Mesenchymal stem cell (in vitro differentiated cells and primary cell): ENCODE measurements around the gene RAE1.

Experiments used
- DNase-seq: peaks from one replicate; pipeline ENCODE4 v3.0.0-alpha.2; 2013
- H2AFZ ChIP-seq: one replicate; pipeline ENCODE4 v1.6.1; 2013; ENCODE audit warnings: low read depth, mild to moderate bottlenecking, control low read depth, inconsistent platforms, low read length, moderate library complexity
- H2AK5ac ChIP-seq: 2 replicates; pipeline ENCODE4 v1.6.1; 2013; ENCODE audit warnings: low read length, moderate library complexity, mild to moderate bottlenecking, inconsistent platforms; ENCODE audit not compliant: severe bottlenecking
- H2BK120ac ChIP-seq: one replicate; pipeline ENCODE4 v1.6.1; 2013; ENCODE audit warnings: low read depth, mild to moderate bottlenecking, inconsistent platforms, low read length, moderate library complexity
- H2BK12ac ChIP-seq, 2 experiments: one replicate each; pipeline ENCODE4 v1.6.1; 2013; ENCODE audit warnings: inconsistent platforms in 2 of 2, low read length in 2 of 2, mild to moderate bottlenecking in 2 of 2, moderate library complexity in 2 of 2, control low read depth in 1 of 2
- H2BK15ac ChIP-seq: one replicate; pipeline ENCODE4 v1.6.1; 2013; ENCODE audit warnings: mild to moderate bottlenecking, low read depth, inconsistent platforms; ENCODE audit not compliant: poor library complexity, severe bottlenecking
- H2BK5ac ChIP-seq: 2 replicates; pipeline ENCODE4 v1.6.1; 2013; ENCODE audit warnings: low read depth, mild to moderate bottlenecking, low read length, control low read depth, inconsistent platforms; ENCODE audit not compliant: poor library complexity, severe bottlenecking
- H3K14ac ChIP-seq, 2 experiments: one replicate each; pipeline ENCODE4 v1.6.1; 2013; ENCODE audit warnings: inconsistent platforms in 2 of 2, low read length in 2 of 2, control low read depth in 1 of 2, mild to moderate bottlenecking in 1 of 2, moderate library complexity in 1 of 2
- H3K18ac ChIP-seq, 2 experiments: one replicate each; pipeline ENCODE4 v1.6.1; 2013; ENCODE audit warnings: inconsistent platforms in 2 of 2, low read length in 2 of 2, control low read depth in 1 of 2, low read depth in 1 of 2, mild to moderate bottlenecking in 1 of 2
- H3K23ac ChIP-seq, 2 experiments: one replicate each; pipeline ENCODE4 v1.6.1; 2013; ENCODE audit warnings: inconsistent platforms in 2 of 2, low read length in 2 of 2, mild to moderate bottlenecking in 2 of 2, moderate library complexity in 2 of 2, control low read depth in 1 of 2
- H3K27ac ChIP-seq: 2 replicates; pipeline ENCODE4 v1.5.1; 2013; ENCODE audit warnings: mild to moderate bottlenecking, moderate library complexity, low read length, control low read depth, inconsistent platforms; ENCODE audit not compliant: poor library complexity, severe bottlenecking
- H3K27me3 ChIP-seq, 2 experiments: 2 replicates each; pipeline versions ENCODE4 v1.6.1 to v1.7.0; 2013; ENCODE audit warnings: low read length in 2 of 2, mild to moderate bottlenecking in 2 of 2, moderate library complexity in 2 of 2, control low read depth in 1 of 2, inconsistent platforms in 1 of 2; ENCODE audit not compliant: control insufficient read depth in 1 of 2, insufficient read depth in 1 of 2
- H3K36me3 ChIP-seq, 2 experiments: 2 replicates each; pipeline versions ENCODE4 v1.6.1 to v1.7.0; 2013; ENCODE audit warnings: low read length in 2 of 2, control low read depth in 1 of 2, inconsistent platforms in 1 of 2, low read depth in 1 of 2, mild to moderate bottlenecking in 1 of 2; ENCODE audit not compliant: insufficient read depth in 2 of 2, control insufficient read depth in 1 of 2
- H3K4ac ChIP-seq, 2 experiments: one replicate each; pipeline ENCODE4 v1.6.1; 2013; ENCODE audit warnings: inconsistent platforms in 2 of 2, low read length in 2 of 2, mild to moderate bottlenecking in 2 of 2, moderate library complexity in 2 of 2, control low read depth in 1 of 2, low read depth in 1 of 2
- H3K4me1 ChIP-seq: 2 replicates; pipeline ENCODE4 v1.6.1; 2013; ENCODE audit warnings: low read depth, low read length, control low read depth; ENCODE audit not compliant: control insufficient read depth, insufficient read depth
- H3K4me2 ChIP-seq: 2 replicates; pipeline ENCODE4 v1.6.1; 2013; ENCODE audit warnings: low read length, mild to moderate bottlenecking, inconsistent platforms; ENCODE audit not compliant: poor library complexity, severe bottlenecking
- H3K4me3 ChIP-seq, 2 experiments: 2 replicates each; pipeline versions ENCODE4 v1.5.1 to v1.7.0; 2013; ENCODE audit warnings: low read length in 2 of 2, mild to moderate bottlenecking in 2 of 2, control low read depth in 1 of 2, low read depth in 1 of 2; ENCODE audit not compliant: insufficient read depth in 1 of 2
- H3K79me1 ChIP-seq: replicated peaks from 2 replicates; pipeline ENCODE4 v1.6.1; 2013; ENCODE audit warnings: mild to moderate bottlenecking, control low read depth, low read length, inconsistent platforms; ENCODE audit not compliant: poor library complexity, severe bottlenecking
- H3K9ac ChIP-seq: 2 replicates; pipeline ENCODE4 v1.7.0; 2013; ENCODE audit warnings: mild to moderate bottlenecking, low read length, moderate library complexity
- H3K9me3 ChIP-seq: 2 replicates; pipeline ENCODE4 v1.7.0; 2013; ENCODE audit warnings: mild to moderate bottlenecking, low read length; ENCODE audit not compliant: control insufficient read depth
- H4K8ac ChIP-seq: one replicate; pipeline ENCODE4 v1.6.1; 2013; ENCODE audit warnings: inconsistent platforms, mild to moderate bottlenecking, low read length, moderate library complexity
- H4K91ac ChIP-seq: one replicate; pipeline ENCODE4 v1.6.1; 2013; ENCODE audit warnings: mild to moderate bottlenecking, low read length, inconsistent platforms
- WGBS: methylation state at CpG from one replicate; pipeline ENCODE4 v1.1.7; 2013; ENCODE audit warnings: mixed read lengths; 5-methylcytosine and 5-hydroxymethylcytosine counted together

RAE1 gene

GRCh38 chr20:57412347-57413029 is 61.4 kb downstream of the RAE1 start:
- peaks cover 35% of the 10 kb centered on the region for H3K4me1 ChIP-seq
- no peak overlapping the region for H2BK5ac ChIP-seq
- no peak overlapping the region for H2BK15ac ChIP-seq
- H3K4ac ChIP-seq, result no peak overlapping the region
- H3K4me2 ChIP-seq, result no peak overlapping the region
- no peak overlapping the region for H3K14ac ChIP-seq
- H3K79me1 ChIP-seq, result peaks cover 11% of the 10 kb centered on the region
- H3K18ac ChIP-seq, result no peak overlapping the region
- H3K9me3 ChIP-seq, result no peaks in the 10 kb centered on the region
- H3K9ac ChIP-seq, result no peak overlapping the region
- H3K23ac ChIP-seq, result no peak overlapping the region
- H3K4me3 ChIP-seq, result no peak overlapping the region
- no peak for DNase-seq
- H2BK120ac ChIP-seq, result no peak overlapping the region
- H2AK5ac ChIP-seq, result no peak overlapping the region
- no peak overlapping the region for H2AFZ ChIP-seq
- H2BK12ac ChIP-seq, result no peak overlapping the region
- WGBS, result 81% methylated on average over 8 of the region's 8 CpGs
- no peak overlapping the region for H4K91ac ChIP-seq
- H3K27me3 ChIP-seq, result peaks cover 4 to 39% of the 10 kb centered on the region in 2 experiments
- no peak overlapping the region for H4K8ac ChIP-seq
- H3K27ac ChIP-seq, result no peak overlapping the region
- peaks cover 19 to 30% of the 10 kb centered on the region in 2 experiments for H3K36me3 ChIP-seq

GRCh38 chr20:57413986-57414385 is 62.9 kb downstream of the RAE1 start:
- Histone ChIP-seq H3K36me3 (peaks cover 5 to 15% of the 10 kb centered on the region in 2 experiments), H2BK120ac (no peak overlapping the region), H2BK5ac (no peak overlapping the region), H3K4ac (no peak overlapping the region), H3K4me2 (no peak overlapping the region), H3K27me3 (peaks cover 4 to 53% of the 10 kb centered on the region in 2 experiments), H2BK12ac (no peak overlapping the region), H3K4me3 (no peak overlapping the region), H2BK15ac (no peak overlapping the region), H3K23ac (no peak overlapping the region), H3K9me3 (no peaks in the 10 kb centered on the region), H3K79me1 (peaks cover 3% of the 10 kb centered on the region), H3K27ac (no peak overlapping the region), H4K8ac (no peak overlapping the region), H2AK5ac (no peak overlapping the region), H3K9ac (no peak overlapping the region), H3K18ac (no peak overlapping the region), H2AFZ (no peak overlapping the region), H3K14ac (no peak overlapping the region), H4K91ac (no peak overlapping the region), H3K4me1 (peaks cover 23% of the 10 kb centered on the region)
- no peak for DNase-seq
- WGBS, result 95% methylated on average over 10 of the region's 10 CpGs

- Histone ChIP-seq H3K4me1 (peaks cover 17% of the 10 kb centered on the region), H3K27ac (no peak overlapping the region), H3K23ac (peak overlapping the region in 1 of 2 experiments; percentile 47), H2BK120ac (no peak overlapping the region), H4K91ac (no peak overlapping the region), H3K79me1 (no peaks in the 10 kb centered on the region), H3K14ac (peak overlapping the region in 1 of 2 experiments; percentile 90), H3K4me3 (no peak overlapping the region), H3K9me3 (no peaks in the 10 kb centered on the region), H2BK15ac (no peak overlapping the region), H2BK5ac (no peak overlapping the region), H3K18ac (no peak overlapping the region), H3K36me3 (peaks cover 0 to 5% of the 10 kb centered on the region in 2 experiments), H4K8ac (no peak overlapping the region), H2AFZ (no peak overlapping the region), H3K4me2 (no peak overlapping the region), H3K9ac (no peak overlapping the region), H3K27me3 (peaks cover 4 to 57% of the 10 kb centered on the region in 2 experiments), H3K4ac (no peak overlapping the region), H2BK12ac (peak overlapping the region in 1 of 2 experiments; percentile 32), H2AK5ac (no peak overlapping the region)
- peak; percentile 44 for DNase-seq
- WGBS, result 61% methylated on average over 17 of the region's 19 CpGs
Measured at GRCh38 chr20:57414867-57415592, 64.0 kb downstream of the RAE1 start.

- H3K4me1 ChIP-seq, result peaks cover 14% of the 10 kb centered on the region
- no peak overlapping the region for H2BK12ac ChIP-seq
- H3K4me2 ChIP-seq, result no peak overlapping the region
- no peak overlapping the region for H2BK120ac ChIP-seq
- no peak overlapping the region for H4K8ac ChIP-seq
- H3K23ac ChIP-seq, result no peak overlapping the region
- H3K27ac ChIP-seq, result no peak overlapping the region
- 83% methylated on average over 8 of the region's 11 CpGs for WGBS
- no peak overlapping the region for H2BK5ac ChIP-seq
- peaks cover 4 to 65% of the 10 kb centered on the region in 2 experiments for H3K27me3 ChIP-seq
- H2BK15ac ChIP-seq, result no peak overlapping the region
- H3K79me1 ChIP-seq, result no peaks in the 10 kb centered on the region
- no peak overlapping the region for H2AK5ac ChIP-seq
- H3K9ac ChIP-seq, result no peak overlapping the region
- H3K9me3 ChIP-seq, result no peaks in the 10 kb centered on the region
- no peak overlapping the region for H3K4ac ChIP-seq
- no peak overlapping the region for H2AFZ ChIP-seq
- no peak overlapping the region for H3K4me3 ChIP-seq
- peaks cover 0 to 3% of the 10 kb centered on the region in 2 experiments for H3K36me3 ChIP-seq
- H3K14ac ChIP-seq, result no peak overlapping the region
- no peak overlapping the region for H4K91ac ChIP-seq
- no peak for DNase-seq
- no peak overlapping the region for H3K18ac ChIP-seq
Measured at GRCh38 chr20:57415771-57416170, 64.7 kb downstream of the RAE1 start.
